GM04504 (cell line): Measurements from ENCODE around the gene PRPF8.

Experiments
- DNase-seq: peaks from one replicate; pipeline ENCODE4 v3.0.0-alpha.2; 2012; ENCODE audit warnings: low read depth

Gene PRPF8

DNA sequence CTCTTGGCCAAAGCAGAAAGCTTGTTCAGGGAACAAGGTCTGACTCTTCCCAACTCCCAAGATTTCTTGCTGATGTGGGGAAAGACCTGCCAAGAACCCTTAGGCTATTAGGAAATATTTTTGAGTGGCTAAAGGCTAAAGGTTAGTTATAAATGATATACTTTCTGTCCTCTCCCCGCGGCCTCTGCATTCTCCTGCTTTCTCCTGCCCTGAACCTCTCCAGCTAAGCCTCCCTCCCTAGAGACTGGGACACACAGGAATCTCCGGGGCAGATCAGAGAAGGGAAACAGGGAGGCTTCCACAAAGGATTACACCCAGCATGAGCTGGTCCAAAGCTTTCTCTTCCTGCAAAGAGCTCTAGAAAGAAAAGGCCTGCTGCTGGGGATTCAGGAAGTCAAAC, 58.3 kb downstream of the PRPF8 start:
- no peak for DNase-seq

DNA sequence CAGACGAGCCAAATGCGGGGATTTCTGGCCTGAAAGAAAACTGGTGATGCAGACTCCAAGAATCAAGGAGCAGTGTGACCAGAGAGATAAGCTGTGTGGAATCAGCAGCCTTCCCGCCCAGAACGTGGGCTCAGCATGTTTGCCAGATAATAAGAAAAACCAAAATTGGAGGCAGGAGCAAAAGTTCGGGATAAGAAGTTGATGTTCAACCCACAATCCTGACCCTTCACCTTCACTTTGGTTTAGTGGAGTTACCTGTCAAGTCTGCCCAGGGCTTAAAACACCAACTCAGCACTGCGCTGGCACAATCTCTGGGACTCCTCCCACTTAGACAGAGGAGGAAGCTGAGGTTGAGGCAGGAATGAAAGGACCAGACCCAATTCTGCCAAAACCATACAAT, 59.1 kb downstream of the PRPF8 start:
- DNase-seq: no peak

DNA sequence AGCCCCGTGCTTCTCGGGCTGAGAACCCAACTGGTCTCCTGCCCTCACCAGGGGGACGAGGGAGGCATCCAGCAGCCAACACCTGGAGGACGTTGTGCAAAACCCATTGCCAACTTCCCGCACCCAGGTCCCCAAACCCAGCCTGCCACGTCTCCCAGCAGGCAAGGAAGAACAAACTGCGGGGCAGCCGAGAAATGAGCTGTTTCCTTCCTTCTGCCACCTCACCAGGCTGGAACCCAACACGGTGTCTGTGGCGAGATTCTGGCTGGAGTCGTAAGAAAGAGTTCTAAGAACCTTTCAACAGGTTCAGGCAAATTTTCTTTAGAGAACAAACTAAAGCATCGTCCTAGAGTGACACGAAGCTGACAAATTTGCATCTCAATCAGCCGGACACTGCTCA, 59.6 kb downstream of the PRPF8 start:
- DNase-seq: no peak

DNA sequence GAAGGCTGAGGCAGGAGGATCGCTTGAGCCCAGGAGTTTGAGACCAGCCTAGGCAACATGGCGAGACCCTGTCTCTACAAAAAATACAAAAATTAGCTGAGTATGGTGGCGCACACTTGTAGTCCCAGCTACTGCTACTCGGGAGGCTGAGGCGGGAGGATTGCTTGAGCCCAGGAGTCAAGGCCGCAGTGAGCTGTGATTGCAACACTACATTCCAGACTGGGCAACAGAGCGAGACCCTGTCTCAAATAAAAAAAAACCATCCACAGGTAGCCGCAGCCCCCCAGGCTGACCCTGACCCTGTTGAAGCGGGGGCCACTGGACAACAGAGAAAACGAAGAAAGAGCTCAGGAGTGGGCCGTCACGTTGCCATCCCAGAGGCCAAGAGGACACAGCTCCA, 60.0 kb downstream of the PRPF8 start:
- DNase-seq: no peak

DNA sequence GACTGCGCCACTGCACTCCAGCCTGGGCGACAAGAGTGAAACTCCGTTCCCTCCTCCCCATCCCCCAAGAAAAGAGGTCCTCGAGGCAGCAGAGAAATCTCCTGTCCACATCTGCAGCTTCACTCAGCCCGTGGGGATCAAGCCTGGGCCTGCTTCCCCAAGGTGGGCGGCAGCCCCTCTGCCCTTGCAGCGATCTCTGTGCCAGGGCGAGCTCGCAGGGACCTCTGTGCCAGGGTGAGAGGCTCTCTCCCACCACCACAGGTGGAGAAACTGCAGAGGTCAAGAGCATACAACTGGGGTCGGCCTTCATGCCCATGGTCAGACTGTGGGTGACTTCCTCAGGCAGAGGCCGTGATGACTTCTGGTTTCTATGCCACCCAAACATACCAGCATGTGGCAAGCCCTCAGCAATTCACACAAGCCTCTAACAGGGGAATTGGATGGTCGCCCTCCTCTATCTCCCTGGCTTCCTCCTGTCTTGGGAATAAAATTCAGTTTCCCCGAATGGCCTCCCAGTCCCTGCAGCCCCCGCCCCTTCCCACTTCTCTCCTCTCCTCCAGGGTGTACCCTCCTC, 61.5 kb downstream of the PRPF8 start:
- no peak for DNase-seq

GRCh38 chr17:1621273-1621954, 63.3 kb downstream of the PRPF8 start:
- no peak for DNase-seq

- no peak for DNase-seq
Measured at GRCh38 chr17:1620486-1620885, 64.2 kb downstream of the PRPF8 start.

- peak; percentile 56 for DNase-seq
Measured at GRCh38 chr17:1617620-1618174, 67.0 kb downstream of the PRPF8 start.

GRCh38 chr17:1616101-1616500, 68.6 kb downstream of the PRPF8 start:
- DNase-seq: no peak

DNA sequence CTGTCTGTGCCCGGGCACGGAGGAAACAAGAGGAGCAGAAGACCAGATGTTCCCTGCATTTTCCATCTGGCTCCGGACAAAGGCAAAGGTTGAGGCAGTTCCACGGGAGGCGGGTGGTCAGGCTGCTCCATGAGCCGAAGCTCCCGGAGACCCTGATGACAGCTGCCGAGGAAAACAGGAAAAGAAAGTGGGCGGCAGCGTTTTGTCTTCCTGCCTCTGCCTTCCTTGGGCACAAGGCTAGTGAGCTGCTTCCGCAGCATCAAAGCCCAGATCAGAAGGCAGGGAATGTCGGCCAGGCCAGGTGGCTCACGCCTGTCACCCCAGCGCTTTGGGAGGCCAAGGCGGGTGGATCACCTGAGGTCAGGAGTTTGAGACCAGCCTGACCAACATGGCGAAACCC, 72.3 kb downstream of the PRPF8 start:
- DNase-seq: no peak

DNA sequence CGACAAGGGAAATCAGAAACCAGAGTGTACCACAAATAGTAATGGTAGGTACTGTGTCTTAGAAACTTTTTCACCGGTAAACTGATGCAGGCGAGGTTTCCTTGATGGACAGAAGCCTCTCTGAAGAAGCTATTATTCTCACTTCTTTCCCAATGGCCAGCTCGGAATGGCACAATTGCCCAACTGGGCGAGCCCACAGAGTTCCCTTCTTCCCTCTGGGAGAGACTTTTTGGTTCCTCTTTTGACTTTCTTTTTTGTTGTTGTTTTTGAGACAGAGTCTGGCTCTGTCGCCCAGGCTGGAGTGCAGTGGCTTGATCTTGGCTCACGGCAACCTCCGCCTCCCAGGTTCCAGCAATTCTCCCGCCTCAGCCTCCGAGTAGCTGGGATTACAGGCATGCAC, 73.0 kb downstream of the PRPF8 start:
- DNase-seq: no peak

DNA sequence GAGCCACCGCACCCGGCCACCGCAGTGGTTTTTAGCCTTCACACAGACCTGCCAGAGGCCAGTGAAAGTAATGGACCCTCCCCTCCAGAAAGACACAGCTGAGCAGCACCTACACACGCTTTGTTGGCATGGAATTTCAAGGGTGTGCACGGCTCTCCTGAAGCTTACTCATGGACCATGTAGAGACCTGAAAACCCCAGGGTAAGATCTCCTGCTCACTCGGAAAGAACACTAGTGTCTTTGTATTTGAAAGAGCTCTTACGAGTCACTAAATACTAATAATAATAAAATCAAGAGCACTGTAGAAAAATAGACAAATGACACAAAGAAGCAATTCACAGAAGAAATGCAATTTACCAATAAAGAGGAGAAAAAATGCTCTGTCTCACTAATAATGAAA, 76.0 kb downstream of the PRPF8 start:
- no peak for DNase-seq

DNA sequence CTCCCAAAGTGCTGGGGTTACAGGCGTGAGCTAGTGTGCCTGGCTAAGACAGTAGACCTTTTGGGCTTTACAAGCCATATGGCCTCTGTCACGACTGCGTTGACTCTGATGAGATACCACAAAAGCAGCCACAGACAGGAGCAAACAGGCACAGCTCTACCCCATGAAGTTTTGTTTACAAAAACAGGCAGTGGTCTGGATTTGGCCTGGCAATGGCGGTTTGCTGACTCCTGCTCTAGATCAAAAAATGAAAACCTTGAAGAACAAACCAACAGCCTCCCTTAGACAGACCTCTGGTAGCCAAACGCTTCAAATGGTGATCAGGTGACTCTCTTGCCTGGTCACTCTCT, 76.7 kb downstream of the PRPF8 start:
- DNase-seq: no peak

DNA sequence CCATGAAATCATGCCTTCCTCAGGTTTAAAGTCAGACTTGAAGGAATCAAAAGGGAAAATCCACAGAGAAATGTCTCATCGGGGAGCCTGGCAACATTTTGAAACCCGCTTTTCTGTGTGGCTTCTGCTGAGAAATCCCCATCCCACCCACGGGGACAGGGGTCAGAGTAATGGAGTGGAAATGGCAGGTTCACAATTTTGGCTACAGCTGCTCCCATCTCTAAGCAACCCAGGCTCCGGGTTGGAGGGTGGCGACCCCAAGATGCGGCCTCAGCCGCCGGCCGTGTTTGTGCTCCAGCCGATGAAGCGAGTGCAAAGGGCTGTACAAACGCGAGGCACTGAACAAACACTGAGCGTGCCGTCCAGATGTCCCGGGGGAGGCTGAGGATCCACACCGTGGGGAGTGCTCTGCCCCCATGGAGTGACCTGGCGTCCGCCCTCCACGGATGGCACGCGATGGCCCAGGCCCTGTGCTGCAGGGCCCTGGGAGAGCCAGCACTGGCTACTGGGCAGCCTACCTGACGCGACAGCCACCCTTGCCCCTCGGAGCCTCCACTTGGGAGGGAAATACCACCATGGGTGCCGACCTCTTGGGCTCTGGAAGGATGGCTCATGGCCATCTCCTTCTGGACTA, 78.2 kb downstream of the PRPF8 start:
- no peak for DNase-seq

- DNase-seq: no peak
Measured at GRCh38 chr17:1605681-1606351, 78.9 kb downstream of the PRPF8 start.

DNA sequence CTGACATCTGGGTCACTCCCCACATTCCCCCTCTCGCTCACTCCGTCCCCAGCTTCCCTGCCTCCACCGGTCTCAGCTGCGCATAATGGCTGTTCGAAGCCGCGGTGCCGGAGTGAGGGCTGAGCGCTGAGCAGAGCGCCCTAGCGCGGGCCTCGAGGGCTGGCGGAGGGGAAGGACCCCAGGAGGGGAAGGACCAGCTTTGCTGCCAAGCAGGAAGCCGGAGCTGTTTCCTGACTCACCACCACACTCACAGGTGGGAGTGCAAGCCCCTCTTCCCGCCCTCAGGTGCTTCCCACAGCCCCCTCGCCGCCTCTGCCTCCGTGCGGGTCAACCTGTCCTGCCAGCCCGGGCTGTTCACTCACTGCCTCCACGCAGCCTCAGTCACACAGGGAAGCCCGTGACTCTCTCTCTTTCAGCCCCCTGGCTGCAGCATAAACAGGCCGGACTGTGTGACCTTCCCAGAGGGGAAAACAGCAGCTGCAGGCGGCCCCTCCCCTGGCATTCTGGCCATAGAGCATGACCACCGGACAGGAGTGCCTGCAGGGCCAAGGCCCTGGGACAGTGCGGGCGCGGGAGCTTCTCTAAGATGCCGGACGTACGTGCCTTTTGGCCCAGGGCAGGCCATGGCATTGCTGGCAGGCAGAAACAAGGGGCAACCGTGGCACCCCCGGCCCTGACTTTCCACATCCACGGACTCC, 79.7 kb downstream of the PRPF8 start:
- DNase-seq: no peak

- no peak for DNase-seq
Measured at GRCh38 chr17:1601571-1601970, 83.1 kb downstream of the PRPF8 start.
